SK-N-MC (cell line): ENCODE results near the gene CD244.

Experiments
- EZH2 ChIP-seq: fragments of 200-600 bp; sonication (generic); IDR thresholded peaks from one replicate; pipeline ENCODE4 v1.6.1; 2017; ENCODE audit warnings: antibody characterized with exemption
- FOXP2 ChIP-seq: optimal IDR thresholded peaks from 2 replicates; pipeline ENCODE3; 2011; ENCODE audit warnings: mild to moderate bottlenecking, moderate library complexity; ENCODE audit not compliant: insufficient read depth; ENCODE audit errors: extremely low read length, control extremely low read depth
- POLR2AphosphoS5 ChIP-seq: IDR thresholded peaks from 2 replicates; pipeline ENCODE4 v1.6.1; 2012; ENCODE audit warnings: mild to moderate bottlenecking, low read depth, low read length, borderline replicate concordance

DNA sequence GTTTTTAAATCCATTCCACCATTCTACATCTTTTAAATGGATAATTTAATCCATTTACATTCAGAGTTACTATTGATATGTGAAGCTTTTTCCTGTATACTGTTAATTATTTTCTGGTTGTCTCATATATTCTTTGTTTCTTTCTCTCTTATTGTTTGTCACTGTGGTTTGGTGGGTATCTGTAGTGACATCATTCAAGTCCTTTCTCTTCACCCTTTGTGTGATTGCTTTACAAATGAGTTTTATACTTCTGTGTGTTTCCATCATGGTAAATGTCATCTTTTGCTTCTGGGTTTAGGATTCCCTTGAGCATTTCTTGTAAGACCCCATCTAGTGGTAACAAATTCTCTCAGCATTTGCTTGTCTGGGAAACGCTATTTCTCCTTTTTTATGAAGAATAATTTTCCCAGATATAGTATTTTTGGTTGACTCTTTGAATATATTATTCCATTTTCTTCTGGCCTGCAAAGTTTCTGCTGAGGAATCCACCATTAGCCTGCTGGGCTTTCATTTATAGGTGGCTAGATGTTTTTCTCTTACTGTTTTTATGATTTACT, 56.5 kb downstream of the CD244 start:
- TF ChIP-seq POLR2AphosphoS5 (no peak), EZH2 (no peak), FOXP2 (no peak)
